IMR-90 (cell line): Measurements from ENCODE around the gene PLA2G2C. TPM values are rescaled to one million over a fixed set of nuclear protein-coding genes. Genes with fewer than 3 reads are reported as not detected.
A peak's percentile ranks its signal among the peaks of the same experiment; 100 is the strongest.

Experiments used
- ATAC-seq: fragments of 200-7000 bp; cut with Tn5 transposase; 2 replicates; pipeline ENCODE4 v1.9.1; 2020; ENCODE audit warnings: low read depth, mild to moderate bottlenecking, moderate library complexity
- BruUV-seq: library from RNA; stranded (reverse); fragments of 400-500 nt; replicated peaks from 2 replicates; lab custom pipeline; 2021; lab: Mats Ljungman, UMichigan
- CTCF ChIA-PET: fragments of 300-600 bp; formaldehyde crosslinking; extraction: SDS; loops from one replicate; lab custom pipeline; 2021; ENCODE audit warnings: antibody characterized with exemption; lab: Yijun Ruan, JAX
- POLR2A ChIA-PET: fragments of 300-600 bp; sonication (Branson Sonifier 250); formaldehyde crosslinking; loops from one replicate; lab custom pipeline; 2022; ENCODE audit warnings: antibody characterized with exemption; ENCODE audit not compliant: unreplicated experiment; lab: Charles Lee
- DNase-seq: peaks from one replicate; pipeline ENCODE4 v3.0.0; 2013
- H2AFZ ChIP-seq: replicated peaks from 2 replicates; pipeline ENCODE3; 2013; ENCODE audit warnings: low read length, mild to moderate bottlenecking; ENCODE audit not compliant: poor library complexity
- H2AK5ac ChIP-seq: 2 replicates; pipeline ENCODE4 v1.6.1; 2013; ENCODE audit warnings: low read depth, low read length, inconsistent platforms
- H2AK9ac ChIP-seq: replicated peaks from 2 replicates; pipeline ENCODE3; 2013; ENCODE audit warnings: mild to moderate bottlenecking, low read depth, low read length, moderate library complexity; ENCODE audit not compliant: poor library complexity
- H2BK120ac ChIP-seq: 2 replicates; pipeline ENCODE4 v1.6.1; 2013; ENCODE audit warnings: low read depth, low read length, inconsistent platforms
- H2BK15ac ChIP-seq: 3 replicates; pipeline ENCODE4 v1.6.1; 2013; ENCODE audit warnings: low read depth, low read length, inconsistent platforms
- H2BK20ac ChIP-seq: 2 replicates; pipeline ENCODE4 v1.6.1; 2013; ENCODE audit warnings: low read depth, mild to moderate bottlenecking, inconsistent platforms, low read length, moderate library complexity
- H2BK5ac ChIP-seq: 2 replicates; pipeline ENCODE4 v1.6.1; 2013; ENCODE audit warnings: mild to moderate bottlenecking, low read depth, low read length, inconsistent platforms; ENCODE audit not compliant: poor library complexity, severe bottlenecking
- H3K14ac ChIP-seq: replicated peaks from 2 replicates; pipeline ENCODE4 v1.6.1; 2013; ENCODE audit warnings: low read depth, low read length, inconsistent platforms
- H3K18ac ChIP-seq: 2 replicates; pipeline ENCODE4 v1.6.1; 2013; ENCODE audit warnings: low read depth, low read length, control low read depth
- H3K23ac ChIP-seq: 2 replicates; pipeline ENCODE4 v1.6.1; 2013; ENCODE audit warnings: low read depth, low read length, inconsistent platforms
- H3K27ac ChIP-seq: 2 replicates; pipeline ENCODE4 v1.5.1; 2013; ENCODE audit warnings: mild to moderate bottlenecking, control low read depth, low read length; ENCODE audit not compliant: insufficient read depth
- H3K27me3 ChIP-seq: 2 replicates; pipeline ENCODE4 v1.6.1; 2013; ENCODE audit warnings: low read length; ENCODE audit not compliant: control insufficient read depth, insufficient read depth
- H3K36me3 ChIP-seq: 2 replicates; pipeline ENCODE4 v1.6.1; 2013; ENCODE audit warnings: low read length, mixed read lengths; ENCODE audit not compliant: control insufficient read depth, insufficient read depth
- H3K4ac ChIP-seq: 2 replicates; pipeline ENCODE4 v1.6.1; 2013; ENCODE audit warnings: low read depth, low read length, inconsistent platforms
- H3K4me1 ChIP-seq: 2 replicates; pipeline ENCODE4 v1.6.1; 2013; ENCODE audit warnings: low read length, mixed read lengths; ENCODE audit not compliant: control insufficient read depth, insufficient read depth
- H3K4me2 ChIP-seq: 2 replicates; pipeline ENCODE4 v1.6.1; 2013; ENCODE audit warnings: low read depth, mild to moderate bottlenecking, control low read depth, low read length, moderate library complexity
- H3K4me3 ChIP-seq: 2 replicates; pipeline ENCODE4 v1.5.1; 2013; ENCODE audit warnings: low read depth, mild to moderate bottlenecking, control low read depth, low read length, moderate library complexity; ENCODE audit not compliant: insufficient read depth
- H3K56ac ChIP-seq: 2 replicates; pipeline ENCODE4 v1.6.1; 2013; ENCODE audit warnings: low read length, inconsistent platforms; ENCODE audit not compliant: insufficient read depth; ENCODE audit errors: extremely low read depth
- H3K79me1 ChIP-seq, 2 experiments: 2 replicates each; pipeline ENCODE4 v1.6.1; 2013; ENCODE audit warnings: low read length in 2 of 2, inconsistent platforms in 1 of 2, low read depth in 1 of 2
- H3K9ac ChIP-seq: 2 replicates; pipeline ENCODE4 v1.6.1; 2013; ENCODE audit warnings: low read depth, low read length, control low read depth
- H3K9me1 ChIP-seq: 2 replicates; pipeline ENCODE4 v1.6.1; 2013; ENCODE audit warnings: low read length, inconsistent platforms; ENCODE audit not compliant: insufficient read depth
- H3K9me3 ChIP-seq: 2 replicates; pipeline ENCODE4 v1.6.1; 2013; ENCODE audit warnings: low read length; ENCODE audit not compliant: control insufficient read depth, insufficient read depth
- H4K20me1 ChIP-seq: 2 replicates; pipeline ENCODE4 v1.6.1; 2013; ENCODE audit warnings: low read length, inconsistent platforms; ENCODE audit not compliant: insufficient read depth
- H4K5ac ChIP-seq: 2 replicates; pipeline ENCODE4 v1.6.1; 2013; ENCODE audit warnings: mild to moderate bottlenecking, low read depth, low read length, control low read depth
- H4K8ac ChIP-seq, 2 experiments: 2 replicates each; pipeline ENCODE4 v1.6.1; 2013; ENCODE audit warnings: low read depth in 2 of 2, low read length in 2 of 2, control low read depth in 1 of 2, inconsistent platforms in 1 of 2
- H4K91ac ChIP-seq: 2 replicates; pipeline ENCODE4 v1.6.1; 2013; ENCODE audit warnings: low read depth, low read length, inconsistent platforms; ENCODE audit not compliant: insufficient read depth
- CEBPB ChIP-seq: IDR thresholded peaks from 2 replicates; pipeline ENCODE4 v1.6.1; 2012; ENCODE audit warnings: low read depth, low read length, improper control_type of control experiment
- RCOR1 ChIP-seq: IDR thresholded peaks from 2 replicates; pipeline ENCODE4 v1.6.1; 2012; ENCODE audit warnings: mild to moderate bottlenecking, low read length, improper control_type of control experiment; ENCODE audit not compliant: insufficient replicate concordance
- WGBS, 2 experiments: methylation state at CpG; one replicate each; pipeline versions ENCODE4 v1.1.5 to v1.1.7; 2013; ENCODE audit warnings: missing lambda C conversion rate in 2 of 2; ENCODE audit not compliant: insufficient read length in 1 of 2; ENCODE audit errors: extremely low coverage in 2 of 2; 5-methylcytosine and 5-hydroxymethylcytosine counted together
- dilution Hi-C: fragments of 300-500 bp; cut with HindIII; formaldehyde crosslinking; loops from one replicate; pipeline ENCODE4 v1.14.3; 2018; ENCODE audit warnings: low sequenced_read_pairs; ENCODE audit not compliant: unreplicated experiment
- in situ Hi-C: fragments of 300-500 bp; cut with MboI; formaldehyde crosslinking; loops from 3 replicates; pipeline ENCODE4 v1.14.3; 2019; ENCODE audit warnings: low sequenced_read_pairs, inconsistent platforms, mixed read lengths
- intact Hi-C: fragments of 100-400 bp; cut with micrococcal nuclease; formaldehyde crosslinking; loops from 2 replicates; pipeline ENCODE4 v1.10.0; 2022
- polyA plus RNA-seq, 3 experiments: library from polyadenylated mRNA; depleted of rRNA; stranded (reverse); fragments of >200 nt; gene quantifications; 2 replicates each; pipeline ENCODE4 v1.2.3, GENCODE V29; 2012; ENCODE audit warnings: low replicate concordance in 1 of 3
- total RNA-seq: library from RNA; depleted of rRNA; stranded (reverse); fragments of >200 nt; gene quantifications from 2 replicates; pipeline ENCODE4 v1.2.3, GENCODE V29; 2012

Gene PLA2G2C
- total and polyA plus RNA-seq, 2 of the 4 experiments (the other 2 are of a cell fraction): not detected

DNA sequence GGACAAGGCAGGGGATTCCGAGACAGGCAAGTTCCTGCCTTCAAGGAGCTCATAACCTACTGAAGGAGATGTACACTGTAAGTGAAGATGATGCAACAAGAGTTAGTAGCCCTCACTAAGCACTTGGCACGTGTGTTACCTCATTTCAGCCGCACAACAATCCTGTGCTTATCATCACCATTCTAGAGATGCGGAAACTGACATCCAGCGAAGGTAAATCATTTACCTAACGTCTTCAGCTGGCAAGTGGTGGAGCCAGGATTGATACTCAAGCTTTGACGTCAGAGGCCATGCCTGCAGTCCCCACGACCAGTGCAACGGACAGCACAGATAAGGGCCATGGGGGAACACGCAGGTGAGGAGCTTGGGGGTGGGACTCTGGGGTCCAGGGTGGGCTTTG is 3.3 kb downstream of the PLA2G2C start:
- Histone ChIP-seq H3K27ac (no peak overlapping the region), H3K36me3 (no peaks in the 10 kb centered on the region), H3K9ac (no peak overlapping the region), H3K18ac (no peak overlapping the region), H3K4me1 (no peaks in the 10 kb centered on the region), H3K4me2 (no peak overlapping the region), H3K4ac (no peak overlapping the region), H4K91ac (no peak overlapping the region), H2BK20ac (no peak overlapping the region), H3K9me3 (peaks cover 5% of the 10 kb centered on the region; the same call in 1 of the 2 replicates), H3K14ac (no peak overlapping the region), H3K27me3 (peaks cover 45% of the 10 kb centered on the region), H3K56ac (no peak overlapping the region), H3K23ac (no peak overlapping the region), H2AFZ (no peak overlapping the region), H2AK9ac (no peak overlapping the region), H4K5ac (no peak overlapping the region), H4K20me1 (no peaks in the 10 kb centered on the region), H3K4me3 (no peak overlapping the region), H4K8ac (no peak overlapping the region), H2BK120ac (no peak overlapping the region), H2BK5ac (no peak overlapping the region), H2BK15ac (no peak overlapping the region), H3K9me1 (no peaks in the 10 kb centered on the region), H2AK5ac (no peak overlapping the region), H3K79me1 (no peaks in the 10 kb centered on the region)
- no peak for ATAC-seq
- dilution Hi-C loops (no loop called here), intact Hi-C loops (no loop called here), in situ Hi-C loops (no loop called here)
- CTCF ChIA-PET: interaction anchor here (0.7 kb wide), 1 partner anchor 9 kb away, joined by 3 read pairs; no protein-coding TSS in a partner anchor
- POLR2A ChIA-PET: no interaction called here
- BruUV-seq: no TSS peak
- no peak for TF ChIP-seq RCOR1
- 0 out of 2 replicates have a peak, but pooled peaks have one; percentile 4 for TF ChIP-seq CEBPB
- no peak for DNase-seq
- WGBS, 2 experiments: 47% methylated on average over 3 of the region's 10 CpGs; no CpG with 5 or more reads in 1 of the 2 experiments
